Ovary (tissue), 3 donors: ENCODE data around the gene RAP2B.

Source experiments
- CTCF ChIP-seq, 3 donors: fragments of 450-650 bp in 2 of 3; fragments of 200-600 bp in 1 of 3; IDR thresholded peaks; one replicate each; pipeline versions ENCODE4 v1.5.1 to v1.8.0; 2016 to 2022; ENCODE audit warnings: antibody characterized with exemption in 3 of 3, mild to moderate bottlenecking in 1 of 3
- EP300 ChIP-seq: sonication (generic); formaldehyde crosslinking; IDR thresholded peaks from one replicate; pipeline ENCODE4 v1.6.1; 2017; ENCODE audit warnings: antibody characterized with exemption
- POLR2A ChIP-seq: fragments of 450-650 bp; IDR thresholded peaks from one replicate; pipeline ENCODE4 v1.6.1; 2017; ENCODE audit warnings: antibody characterized with exemption, mild to moderate bottlenecking, moderate library complexity
- donor health status: DM: no; HTN: no; CAD: no.

GRCh38 chr3:153171918-153172317 is 9.9 kb downstream of the RAP2B start:
- TF ChIP-seq CTCF (IDR thresholded peaks at IDR 0.05) (no peak), POLR2A (no peak), EP300 (no peak)
